ENCODE data around the gene TNFAIP2.
A peak's percentile ranks its signal among the peaks of the same experiment; 100 is the strongest.

GRCh38 chr14:103126873-103127304, 3.6 kb downstream of the TNFAIP2 start:
- TF ChIP-seq CTCF (IDR thresholded peaks at IDR 0.05) (peak in 1 of 3 experiments; percentile 37), POLR2A (IDR thresholded peaks at IDR 0.05) (no peak)

Data from testis (tissue), 2 donors.